NCI-H128 (cell line): ENCODE data around the gene TCL1A.
A peak's percentile ranks its signal among the peaks of the same experiment; 100 is the strongest.
"Not testable (repeated sequence)": the region's sequence is repeated elsewhere in the genome, so short reads cannot be mapped to it uniquely, and the experiment has no call there.

Experiments
- DNase-seq: peaks from one replicate; lab custom pipeline; 2025; ENCODE audit not compliant: unreplicated experiment; lab: John Stamatoyannopoulos, UW

Gene TCL1A

GRCh38 chr14:95713596-95714371 is at the start of gene TCL1A:
Gene TCL1A, minus strand, starts transcription at chr14:95714125. Its CDS starts 59 bp downstream, at chr14:95714066.
- DNase-seq = no peak

GRCh38 chr14:95763032-95763431 is 49.1 kb upstream of the TCL1A start:
- DNase-seq = not testable (repeated sequence)

DNA sequence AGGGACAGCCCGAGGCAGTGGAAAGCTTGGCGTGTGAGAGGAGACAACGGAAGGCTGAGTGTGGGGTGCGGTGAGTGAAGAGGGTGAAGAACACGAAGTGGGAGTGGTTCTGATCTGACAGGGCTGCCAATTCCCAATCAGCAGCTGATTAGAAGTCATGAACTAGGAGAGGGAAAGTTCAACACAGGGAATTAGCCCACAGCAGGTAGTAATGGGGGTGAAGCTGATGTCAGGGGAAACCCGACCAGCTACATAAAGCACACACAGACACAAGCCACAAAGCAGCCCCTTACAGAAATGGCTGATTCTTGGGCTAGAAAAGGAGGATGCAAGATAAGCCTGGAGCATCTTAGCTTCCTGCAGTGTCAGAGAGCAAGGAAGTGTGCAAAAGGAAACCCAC is 47.5 kb upstream of the TCL1A start:
- DNase-seq = no peak

DNA sequence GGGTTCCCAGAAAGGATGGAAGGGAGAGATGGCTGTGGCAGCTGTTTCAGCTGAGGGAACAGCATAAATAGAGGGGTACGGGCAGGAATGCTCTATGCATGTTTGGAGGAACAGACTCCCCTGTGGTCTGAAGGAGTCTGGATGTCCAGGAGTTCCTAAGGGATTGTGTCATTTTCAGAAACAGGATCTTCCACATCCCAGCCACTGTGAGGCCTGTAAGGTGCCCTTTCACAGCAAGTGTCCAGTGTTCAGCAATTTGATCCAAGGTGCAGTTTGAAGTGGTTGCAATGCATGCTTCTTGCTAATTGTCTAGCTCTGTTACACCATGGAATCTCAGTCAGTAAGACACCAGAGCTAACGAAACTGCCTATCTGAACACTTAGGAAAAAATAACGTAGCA is 46.7 kb upstream of the TCL1A start:
- DNase-seq = no peak

- DNase-seq = no peak
Observed at GRCh38 chr14:95759941-95760340, 46.0 kb upstream of the TCL1A start.

- no peak for DNase-seq
Observed at GRCh38 chr14:95758331-95758730, 44.4 kb upstream of the TCL1A start.

- no peak for DNase-seq
Observed at GRCh38 chr14:95756751-95757150, 42.8 kb upstream of the TCL1A start.

- no peak for DNase-seq
Observed at GRCh38 chr14:95756127-95756526, 42.2 kb upstream of the TCL1A start.

- no peak for DNase-seq
Observed at GRCh38 chr14:95741781-95742180, 27.9 kb upstream of the TCL1A start.

DNA sequence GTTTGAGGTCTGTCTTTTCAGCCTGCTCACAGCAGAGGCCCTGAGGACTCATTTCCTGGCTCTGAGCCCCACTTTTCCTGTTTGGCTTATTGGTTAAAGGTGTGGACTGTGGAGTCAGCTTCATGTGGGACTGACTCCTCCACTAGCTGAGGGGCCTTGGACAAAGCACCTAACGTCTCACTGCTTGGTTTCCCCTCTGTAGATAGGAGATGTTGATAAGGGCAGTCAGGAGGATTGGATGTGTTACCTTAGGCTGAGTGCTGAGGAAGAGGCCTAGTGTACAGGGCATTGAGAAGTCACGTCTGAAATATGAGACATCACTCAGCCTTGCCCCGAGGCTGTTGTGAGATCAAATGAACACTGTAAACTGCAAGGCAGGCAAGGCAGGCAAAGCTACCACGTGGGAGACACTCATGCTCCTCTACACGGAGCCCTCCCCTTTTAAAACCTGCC is 27.1 kb upstream of the TCL1A start:
- peak; percentile 87 for DNase-seq

DNA sequence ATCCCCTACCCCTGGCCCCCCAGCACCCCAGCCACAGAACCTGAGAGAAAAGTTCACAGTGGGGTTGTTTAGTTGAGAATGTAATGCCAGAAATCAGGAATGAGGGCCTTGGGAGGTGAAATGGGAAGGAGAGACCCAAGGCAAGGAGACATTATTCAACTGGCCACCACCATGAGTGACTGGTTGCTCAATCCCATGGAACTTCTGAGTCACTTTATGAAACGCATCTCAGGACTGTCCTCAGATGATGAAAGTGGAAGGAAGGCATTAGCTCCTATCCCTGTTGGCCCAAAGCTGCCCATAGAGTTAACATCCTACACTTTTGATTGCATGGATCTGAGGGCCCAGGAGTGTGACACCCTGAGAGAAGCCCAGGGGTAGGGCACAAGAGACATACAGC is 25.4 kb upstream of the TCL1A start:
- DNase-seq = no peak

DNA sequence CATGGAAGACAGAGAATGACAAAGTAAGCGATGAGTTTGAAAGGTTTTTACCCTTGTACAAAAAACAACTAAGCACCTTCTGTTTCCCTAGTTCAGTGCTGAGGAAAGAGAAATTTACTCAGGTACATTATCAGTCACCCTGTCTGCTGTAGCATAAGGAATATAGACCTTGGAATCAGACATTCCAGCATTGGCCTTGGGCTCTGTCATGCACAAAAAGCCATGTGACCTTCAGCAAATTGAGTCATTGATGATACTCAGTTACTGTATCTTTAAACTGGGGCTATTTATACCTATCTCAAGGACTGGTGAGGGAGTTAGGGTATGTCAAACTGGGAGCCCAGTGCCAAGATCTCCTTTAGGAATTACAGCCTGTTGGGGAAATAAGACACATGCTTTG is 19.3 kb upstream of the TCL1A start:
- DNase-seq = no peak

GRCh38 chr14:95730126-95730525 is 16.2 kb upstream of the TCL1A start:
- DNase-seq = no peak

DNA sequence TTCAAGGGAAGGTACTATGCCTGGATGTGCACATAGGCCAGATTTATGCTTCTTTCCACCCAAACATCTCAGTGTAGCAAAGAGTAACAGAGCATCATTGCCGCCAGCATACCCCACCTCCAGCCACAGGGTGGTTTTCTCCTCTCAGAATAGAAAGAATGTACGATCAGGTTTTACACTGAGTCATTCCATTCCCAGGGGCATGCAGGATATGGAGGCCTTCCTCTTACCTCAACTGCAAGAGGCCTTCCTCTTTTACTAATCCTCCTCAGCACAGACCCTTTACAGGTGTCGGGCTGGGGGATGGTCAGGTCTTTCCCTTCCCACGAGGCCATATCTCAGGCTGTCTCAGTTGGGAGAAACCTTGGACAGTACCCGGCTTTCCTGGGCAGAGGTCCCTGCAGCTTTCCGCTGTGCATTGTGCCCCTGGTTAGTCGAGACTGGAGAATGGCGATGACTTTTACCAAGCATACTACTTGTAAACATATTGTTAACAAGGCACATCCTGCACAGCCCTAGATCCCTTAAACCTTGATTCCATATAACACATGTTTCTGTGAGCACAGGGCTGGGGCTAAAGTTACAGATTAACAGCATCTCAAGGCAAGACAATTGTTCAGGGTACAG is 15.6 kb upstream of the TCL1A start:
- DNase-seq = not testable (repeated sequence)

DNA sequence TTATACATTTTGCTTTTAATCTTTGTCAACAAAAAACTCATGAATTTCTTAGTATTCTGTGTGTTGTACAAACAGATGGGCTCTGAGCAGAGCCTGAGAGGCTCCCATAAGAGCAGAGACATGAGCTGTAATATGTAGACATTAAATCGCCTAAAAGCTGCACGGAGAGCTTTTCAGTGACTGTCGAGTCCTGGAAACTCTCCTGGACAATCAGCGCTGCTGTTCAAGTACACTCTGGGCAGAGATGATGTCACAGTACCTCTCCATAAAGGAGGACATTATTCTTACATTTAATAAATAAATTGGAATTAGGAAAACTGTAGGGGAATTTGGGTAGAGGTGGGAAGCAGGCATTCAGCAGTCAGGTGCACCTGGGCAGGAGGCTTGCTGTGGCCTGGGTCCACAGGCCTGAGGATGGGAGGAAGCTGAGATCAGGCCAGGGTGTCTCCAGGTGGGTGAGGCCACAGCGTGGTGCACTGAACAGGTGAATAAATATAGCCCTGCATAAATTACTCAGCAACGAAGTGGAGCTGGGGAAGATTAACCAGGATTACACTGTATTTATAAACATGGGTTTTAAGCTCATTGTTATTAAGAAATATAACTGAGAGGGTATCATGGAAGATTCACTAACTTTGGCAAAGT is 13.3 kb upstream of the TCL1A start:
- no peak for DNase-seq

DNA sequence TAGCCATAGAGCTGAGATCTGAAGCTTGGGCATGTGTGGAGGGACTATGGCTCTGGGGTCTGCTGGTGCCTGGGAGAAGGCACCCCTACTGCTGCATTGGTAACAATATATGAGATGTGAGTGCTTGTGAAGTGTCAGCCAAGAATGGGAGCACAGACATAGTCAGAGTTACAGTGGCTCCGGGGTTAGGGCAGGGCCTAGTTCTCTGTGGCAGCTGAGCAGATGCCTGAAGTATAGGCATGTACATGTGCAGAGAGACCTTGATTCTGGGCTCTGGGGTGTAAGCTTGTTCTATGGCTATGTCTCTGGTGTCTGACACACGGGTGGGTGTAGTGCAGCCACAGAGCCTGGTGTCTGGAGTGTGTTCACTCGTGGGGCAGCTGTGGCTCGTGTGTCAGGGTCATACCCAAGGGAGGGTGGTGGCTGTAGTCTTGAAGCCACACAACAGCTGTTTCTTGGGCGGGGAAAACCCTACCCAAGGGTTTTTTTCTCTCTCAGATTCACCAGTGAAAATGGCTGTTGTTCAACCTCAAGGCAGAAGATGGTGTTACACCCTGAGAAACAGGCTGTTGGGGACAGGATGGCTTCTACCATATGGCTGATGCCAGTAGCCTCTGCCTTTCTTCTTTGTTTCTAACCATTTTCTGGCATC is 11.9 kb upstream of the TCL1A start:
- no peak for DNase-seq

DNA sequence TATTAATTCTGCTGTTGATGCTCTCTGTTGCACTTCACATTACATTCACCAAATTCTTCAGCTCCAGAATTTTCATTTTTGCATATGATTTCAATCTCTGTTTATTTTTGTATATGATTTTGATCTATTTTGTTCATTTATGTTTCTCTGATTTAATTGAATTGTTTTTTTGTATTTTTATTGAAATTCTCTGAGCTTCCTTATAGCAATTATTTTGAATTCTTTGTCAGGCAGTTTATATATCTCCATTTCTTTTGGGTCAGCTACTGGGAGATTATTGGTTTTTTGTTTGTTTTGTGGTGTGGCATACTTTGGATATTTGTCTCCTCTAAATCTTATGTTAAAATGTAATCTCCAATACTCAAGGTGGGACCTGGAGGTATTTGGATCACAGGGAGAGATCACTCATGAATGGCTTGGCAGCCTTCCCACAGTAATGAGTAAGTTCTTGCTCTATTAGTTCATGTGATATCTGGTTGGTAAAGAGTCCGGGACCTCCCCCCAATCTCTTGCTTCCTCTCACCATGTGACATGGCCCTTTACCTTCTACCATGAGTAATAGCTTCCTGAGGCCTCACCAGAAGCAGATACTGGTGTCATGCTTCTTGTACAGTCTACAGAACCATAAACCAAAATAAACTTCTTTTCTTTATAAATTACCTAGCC is 8.7 kb upstream of the TCL1A start:
- DNase-seq = no peak

GRCh38 chr14:95712398-95712797 is 1.5 kb downstream of the TCL1A start:
- DNase-seq = no peak

- no peak for DNase-seq
Observed at GRCh38 chr14:95711476-95712176, 2.3 kb downstream of the TCL1A start.

DNA sequence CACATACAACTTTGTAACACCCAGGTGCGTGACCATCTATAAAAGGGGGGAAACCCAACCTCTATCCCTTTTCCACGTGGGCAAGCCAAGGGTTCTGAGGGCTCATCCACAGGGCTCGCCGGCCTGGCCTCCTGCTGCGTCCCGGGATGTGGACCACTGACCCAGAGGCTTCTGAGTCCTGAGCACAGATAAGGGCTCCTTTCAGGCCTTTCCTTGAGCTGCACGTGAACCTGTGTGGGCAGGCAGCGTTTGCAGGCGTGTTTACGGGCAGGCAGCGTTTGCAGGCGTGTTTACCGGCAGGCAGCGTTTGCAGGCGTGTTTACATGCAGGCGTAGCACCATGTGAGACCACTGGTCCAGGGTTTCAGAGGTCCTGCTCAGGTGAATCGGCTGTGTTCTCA is 3.8 kb downstream of the TCL1A start:
- no peak for DNase-seq
